ENCODE data around the gene PPP2CA.

- TF ChIP-seq NFE2L1 (CRISPR knock-in tag; IDR thresholded peaks at IDR 0.05), result no peak
- no peak for TF ChIP-seq STAT6 (CRISPR knock-in tag; conservative IDR thresholded peaks at IDR 0.05; ENCODE audit: low read depth)
- no peak for TF ChIP-seq IRF2 (CRISPR knock-in tag; IDR thresholded peaks at IDR 0.05; ENCODE audit: borderline replicate concordance, low read depth)
- TF ChIP-seq CTCF (IDR thresholded peaks at IDR 0.05), result no peak
- TF ChIP-seq, protein P1, sequence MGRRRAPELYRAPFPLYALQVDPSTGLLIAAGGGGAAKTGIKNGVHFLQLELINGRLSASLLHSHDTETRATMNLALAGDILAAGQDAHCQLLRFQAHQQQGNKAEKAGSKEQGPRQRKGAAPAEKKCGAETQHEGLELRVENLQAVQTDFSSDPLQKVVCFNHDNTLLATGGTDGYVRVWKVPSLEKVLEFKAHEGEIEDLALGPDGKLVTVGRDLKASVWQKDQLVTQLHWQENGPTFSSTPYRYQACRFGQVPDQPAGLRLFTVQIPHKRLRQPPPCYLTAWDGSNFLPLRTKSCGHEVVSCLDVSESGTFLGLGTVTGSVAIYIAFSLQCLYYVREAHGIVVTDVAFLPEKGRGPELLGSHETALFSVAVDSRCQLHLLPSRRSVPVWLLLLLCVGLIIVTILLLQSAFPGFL (CRISPR knock-in tag; IDR thresholded peaks at IDR 0.05; ENCODE audit: borderline replicate concordance), result no peak
- no peak for TF ChIP-seq ARID4B (CRISPR knock-in tag; IDR thresholded peaks at IDR 0.05; ENCODE audit: borderline replicate concordance)
- TF ChIP-seq, protein P2, sequence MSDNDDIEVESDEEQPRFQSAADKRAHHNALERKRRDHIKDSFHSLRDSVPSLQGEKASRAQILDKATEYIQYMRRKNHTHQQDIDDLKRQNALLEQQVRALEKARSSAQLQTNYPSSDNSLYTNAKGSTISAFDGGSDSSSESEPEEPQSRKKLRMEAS (CRISPR knock-in tag; IDR thresholded peaks at IDR 0.05), result no peak
- TF ChIP-seq OVOL2 (CRISPR knock-in tag; IDR thresholded peaks at IDR 0.05; ENCODE audit: borderline replicate concordance), result no peak
These were observed 53.9 kb downstream of the PPP2CA start for GRCh38 chr5:134171972-134172371.

Data from WTC11 (cell line).